Stimulated activated CD8-positive, alpha-beta memory T cell treated with anti-CD3 and anti-CD28 coated beads, Interleukin-4, amount 100 ng/mL, for 24 hours (primary cell): ENCODE results near the gene MOAP1.
"Not testable (repeated sequence)": the region's sequence is repeated elsewhere in the genome, so short reads cannot be mapped to it uniquely, and the experiment has no call there.

ENCODE experiments used
- DNase-seq: peaks from one replicate; pipeline ENCODE4 v3.0.0-alpha.2; 2020; ENCODE audit warnings: low read depth

MOAP1 gene, protein sequence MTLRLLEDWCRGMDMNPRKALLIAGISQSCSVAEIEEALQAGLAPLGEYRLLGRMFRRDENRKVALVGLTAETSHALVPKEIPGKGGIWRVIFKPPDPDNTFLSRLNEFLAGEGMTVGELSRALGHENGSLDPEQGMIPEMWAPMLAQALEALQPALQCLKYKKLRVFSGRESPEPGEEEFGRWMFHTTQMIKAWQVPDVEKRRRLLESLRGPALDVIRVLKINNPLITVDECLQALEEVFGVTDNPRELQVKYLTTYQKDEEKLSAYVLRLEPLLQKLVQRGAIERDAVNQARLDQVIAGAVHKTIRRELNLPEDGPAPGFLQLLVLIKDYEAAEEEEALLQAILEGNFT

DNA sequence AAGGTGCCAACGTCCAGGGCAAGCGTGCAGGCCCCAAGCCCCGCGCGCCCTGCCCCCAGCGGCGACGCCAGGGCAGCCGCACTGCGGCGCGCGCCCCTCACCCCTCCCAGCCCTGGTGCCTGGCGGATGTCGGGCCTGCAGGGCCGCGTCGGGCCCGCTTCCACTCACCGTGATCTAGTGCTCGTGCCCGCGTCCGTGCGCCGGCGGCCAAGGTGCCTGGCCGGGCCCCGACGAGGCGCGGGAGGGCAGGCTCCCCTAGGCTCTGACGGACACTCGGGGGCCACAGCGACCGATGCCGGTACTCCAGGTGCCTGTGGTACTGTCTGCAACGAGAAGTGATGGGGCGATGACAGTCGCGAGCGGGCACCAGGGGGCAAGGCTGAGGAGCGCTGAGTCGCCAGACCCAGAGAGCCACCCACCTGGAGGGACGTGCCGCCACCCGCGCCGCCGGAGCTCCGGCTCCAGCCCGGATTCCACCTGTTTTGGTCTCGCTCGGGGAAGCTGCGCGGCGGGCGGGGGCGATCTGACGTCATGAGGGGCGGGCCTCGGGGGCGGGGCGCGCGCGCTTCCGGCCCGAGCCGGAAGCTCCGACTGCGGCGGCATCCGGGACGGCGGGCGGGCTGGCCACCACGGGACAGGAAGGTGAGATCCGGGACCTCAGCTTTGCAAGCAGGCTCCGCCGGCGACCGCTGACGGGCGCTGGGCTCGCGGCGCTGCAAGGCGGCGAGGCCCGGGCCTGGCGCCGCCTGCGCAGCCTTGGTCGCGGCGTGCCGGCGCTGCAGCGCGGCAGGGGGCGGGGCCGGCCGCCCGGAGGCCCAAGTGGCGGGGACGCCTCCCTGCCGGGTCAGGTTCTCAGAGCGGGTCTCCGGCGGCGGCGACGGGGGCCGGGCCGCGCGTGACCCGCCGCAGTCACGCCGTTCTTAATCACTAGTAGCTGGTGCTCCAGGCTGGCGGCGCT, at the start of gene MOAP1, which contains the start of gene LYSET:
TSS of gene MOAP1 (minus strand) at position 507 of the 958 bp plus-strand sequence. CDS start 655 bp downstream, outside the sequence.
TSS of gene LYSET (plus strand) at position 927 of the 958 bp plus-strand sequence. CDS start 89 bp downstream, outside the sequence.
- DNase-seq, result peak; percentile 80

DNA sequence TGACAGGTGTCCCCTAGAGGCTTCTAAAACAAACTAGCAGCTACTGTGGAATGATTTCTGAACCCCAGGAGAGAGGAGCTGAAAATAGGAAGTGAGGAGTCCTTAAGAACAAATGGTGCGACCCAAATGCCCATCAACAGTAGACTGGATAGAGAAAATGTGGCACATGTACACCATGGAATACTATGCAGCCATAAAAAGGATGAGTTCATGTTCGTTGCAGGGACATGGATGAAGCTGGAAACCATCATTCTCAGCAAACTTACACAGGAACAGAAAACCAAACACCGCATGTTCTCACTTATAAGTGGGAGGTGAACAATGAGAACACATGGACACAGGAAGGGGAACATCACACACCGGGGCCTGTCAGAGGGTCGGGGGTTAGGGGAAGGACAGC, 48.4 kb upstream of the MOAP1 start:
- DNase-seq, result not testable (repeated sequence)

DNA sequence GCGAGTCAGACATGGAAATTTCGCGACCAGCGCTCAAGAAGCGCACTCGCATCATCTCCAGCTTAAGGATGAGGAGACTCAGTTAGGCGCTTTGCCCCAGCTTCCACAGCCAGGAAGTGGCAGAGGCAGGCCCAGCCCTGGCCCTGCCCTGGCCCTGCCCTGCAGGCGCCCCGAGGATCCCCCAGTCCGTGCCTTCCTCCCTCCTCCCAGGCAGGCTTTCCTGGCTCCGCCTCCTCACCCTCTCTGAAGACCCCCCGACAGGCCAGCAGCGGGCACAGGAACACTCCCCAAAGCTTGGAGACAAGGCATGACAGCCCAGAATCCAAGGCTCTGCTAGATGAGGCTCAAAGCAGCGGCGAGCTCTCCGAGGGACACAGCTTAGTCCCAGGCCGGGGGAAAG, 47.5 kb upstream of the MOAP1 start:
- no peak for DNase-seq

DNA sequence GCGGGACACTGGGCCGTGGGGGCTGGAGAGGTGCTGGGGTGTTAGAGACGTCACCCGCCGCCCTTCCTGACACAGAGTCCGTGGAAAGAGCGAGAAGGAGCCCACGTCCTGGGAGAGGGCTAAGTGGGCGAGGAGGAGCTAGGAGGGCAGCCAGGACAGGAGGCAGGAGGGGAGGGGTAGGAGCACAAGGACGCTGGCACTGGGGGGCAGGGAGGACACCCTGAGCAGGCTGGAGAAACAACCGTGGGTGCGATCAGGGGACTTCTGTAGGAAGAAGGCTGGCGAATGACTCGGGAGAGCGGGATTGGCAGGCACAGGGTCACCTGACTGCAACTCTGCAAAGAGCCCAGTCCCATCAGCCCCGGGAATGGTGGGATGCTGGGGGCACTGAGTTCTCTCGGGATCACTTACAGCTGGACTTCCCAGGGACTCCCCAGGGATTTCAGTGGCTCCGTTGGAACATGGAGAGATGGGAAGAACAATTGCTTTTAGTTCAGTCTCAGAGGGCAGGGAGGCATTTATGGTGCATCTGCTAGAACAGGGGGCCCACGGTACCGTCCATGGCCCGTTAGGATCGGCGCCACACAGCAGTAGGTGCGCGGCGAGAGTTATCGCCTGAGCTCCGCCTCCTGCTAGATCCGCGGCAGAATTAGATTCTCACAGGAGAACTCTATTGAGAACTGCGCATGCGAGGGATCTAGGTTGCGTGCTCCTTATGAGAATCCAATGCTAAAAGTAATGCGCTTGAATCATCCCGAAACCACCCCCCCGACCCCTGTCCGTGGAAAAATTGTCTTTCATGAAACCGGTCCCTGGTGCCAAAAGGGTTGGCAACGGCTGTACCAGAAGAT, 46.7 kb upstream of the MOAP1 start:
- DNase-seq, result no peak

DNA sequence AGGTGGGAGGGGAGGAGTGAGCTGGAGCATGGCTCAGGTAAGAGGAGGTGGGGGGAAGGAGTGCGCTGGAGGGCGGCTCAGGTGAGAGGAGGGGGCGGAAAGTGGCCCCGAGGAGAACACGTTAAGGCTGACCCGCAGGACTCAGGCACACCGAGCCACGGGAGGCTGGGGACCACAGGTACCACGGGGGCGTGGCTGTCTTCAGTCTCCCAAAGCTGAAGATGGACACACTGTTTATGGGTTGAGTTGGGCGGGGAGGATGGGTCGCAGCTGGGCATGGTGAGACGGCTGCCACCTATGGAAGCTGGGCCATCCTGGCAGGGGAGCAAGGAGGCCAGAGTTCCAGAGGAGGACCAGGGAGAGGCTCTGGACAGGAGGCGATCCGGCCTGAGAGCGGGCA, 45.8 kb upstream of the MOAP1 start:
- no peak for DNase-seq

DNA sequence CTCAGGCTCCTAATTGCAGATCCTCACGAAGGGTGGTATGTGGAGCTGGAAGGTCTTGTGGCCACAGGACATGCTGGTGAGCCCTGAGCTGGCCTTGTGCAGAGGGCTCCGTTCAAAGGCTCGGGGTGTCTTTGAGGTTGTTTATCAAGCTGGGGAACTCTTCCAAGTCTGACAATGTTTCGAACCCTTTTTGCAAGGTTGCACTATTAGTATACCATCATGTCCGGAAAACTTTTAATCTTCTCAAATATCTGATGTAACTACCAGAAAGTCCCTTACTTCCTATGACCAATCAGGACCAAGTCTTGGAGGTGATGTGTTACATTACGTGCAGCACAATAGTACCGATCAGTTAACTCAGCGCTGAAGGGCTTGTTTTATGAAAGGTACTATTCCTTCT, 43.9 kb upstream of the MOAP1 start:
- DNase-seq, result no peak

DNA sequence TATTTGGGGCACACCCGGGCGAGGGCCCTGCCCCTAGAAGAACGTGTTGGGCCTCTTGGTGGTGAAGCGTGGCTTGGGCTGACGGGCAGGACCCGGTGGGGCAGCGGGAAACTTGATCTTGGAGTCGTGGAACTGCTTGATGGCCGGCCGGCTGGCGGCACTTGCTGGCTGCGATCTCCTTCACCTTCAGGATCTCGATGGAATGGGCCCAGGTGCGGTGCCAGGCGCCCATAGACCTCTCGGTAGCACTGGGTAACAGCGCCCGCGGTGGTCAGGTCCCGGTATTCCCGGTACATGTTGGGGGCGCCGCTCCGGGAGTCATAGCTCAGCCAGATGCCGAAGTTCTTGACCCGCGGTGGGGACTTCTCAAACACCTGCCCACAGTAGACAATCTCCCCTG, 38.9 kb upstream of the MOAP1 start:
- DNase-seq, result no peak

DNA sequence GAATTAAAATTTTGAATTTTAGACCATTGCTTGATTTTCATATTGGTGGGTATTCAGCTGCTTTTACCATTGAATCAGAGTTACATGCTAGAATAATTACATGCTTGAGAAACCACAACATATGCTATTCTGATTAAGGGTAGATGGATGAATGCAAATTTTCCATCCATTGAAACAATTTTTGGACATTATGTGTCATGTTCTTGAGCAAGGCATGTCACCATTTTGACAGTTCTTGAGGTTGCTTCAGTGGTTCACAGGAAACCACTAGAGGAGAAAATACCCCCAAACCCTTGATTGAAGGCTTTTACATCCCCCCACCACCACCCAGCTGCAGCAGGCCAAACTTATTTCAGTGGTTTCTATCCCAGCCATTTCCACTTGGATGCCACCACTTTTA, 35.8 kb upstream of the MOAP1 start:
- DNase-seq, result no peak

DNA sequence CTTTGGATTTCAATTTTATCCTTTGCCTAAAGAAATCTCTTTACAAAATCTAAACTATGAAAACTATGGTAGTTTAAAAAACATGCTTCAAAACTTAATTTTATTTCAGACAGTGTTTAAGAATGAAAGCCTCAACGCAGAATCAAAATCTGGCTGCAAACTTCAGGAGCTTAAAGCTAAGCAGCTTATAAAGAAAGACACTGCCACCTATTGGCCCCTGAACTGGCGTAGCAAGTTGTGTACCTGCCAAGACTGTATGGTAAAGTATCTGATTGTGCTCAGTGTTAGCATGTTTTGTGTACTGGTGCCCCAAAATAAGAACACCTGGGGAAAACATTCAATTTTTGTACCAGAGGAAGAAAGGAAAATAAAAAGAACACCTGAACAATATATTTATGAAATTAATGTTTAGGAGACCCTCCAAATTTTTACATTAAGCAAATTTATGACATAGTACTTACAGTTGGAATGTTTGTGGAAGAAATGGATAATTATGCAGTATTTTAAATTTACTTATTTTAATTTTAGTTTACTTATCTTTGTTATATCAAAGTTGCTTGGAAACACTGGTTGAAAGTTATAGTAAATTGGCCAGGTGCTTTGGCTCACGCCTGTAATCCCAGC, 34.5 kb upstream of the MOAP1 start:
- DNase-seq, result no peak

DNA sequence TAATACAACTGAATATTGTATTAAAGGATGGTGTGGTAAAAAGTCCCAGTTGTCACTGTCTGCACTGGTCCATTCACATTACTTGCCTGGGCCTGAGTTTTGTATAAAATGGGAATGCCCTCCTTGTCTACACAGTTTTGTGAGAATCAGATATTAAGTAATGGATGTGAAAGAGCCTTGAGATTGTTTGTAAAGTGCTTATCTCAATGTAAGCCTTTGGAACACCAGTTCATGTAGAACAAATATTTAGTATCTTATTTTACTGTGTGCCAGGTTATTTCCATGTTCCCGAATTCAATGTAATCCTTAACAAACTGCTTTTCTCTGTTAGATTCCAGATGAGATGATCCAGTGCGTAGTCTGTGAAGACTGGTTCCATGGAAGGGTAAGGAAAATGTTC, 29.9 kb upstream of the MOAP1 start:
- no peak for DNase-seq

DNA sequence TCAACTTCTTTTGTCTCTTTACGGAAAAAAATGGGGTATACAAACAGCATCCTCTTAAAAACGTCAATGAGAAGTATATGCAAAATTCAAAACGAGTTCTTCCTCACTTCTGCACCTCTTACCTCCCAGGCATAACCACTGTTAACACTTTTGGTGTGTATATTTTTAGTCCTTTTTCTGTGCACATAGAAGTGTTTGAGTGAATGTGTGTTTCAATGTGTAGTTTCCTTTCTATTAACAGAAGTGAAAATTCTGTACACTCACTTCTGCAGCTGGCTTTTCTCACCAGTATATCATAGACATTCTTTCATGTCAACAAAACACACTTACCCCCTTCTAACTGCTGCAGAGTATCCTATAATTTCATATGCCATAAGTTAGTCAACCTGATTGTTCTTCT, 27.7 kb upstream of the MOAP1 start:
- no peak for DNase-seq

DNA sequence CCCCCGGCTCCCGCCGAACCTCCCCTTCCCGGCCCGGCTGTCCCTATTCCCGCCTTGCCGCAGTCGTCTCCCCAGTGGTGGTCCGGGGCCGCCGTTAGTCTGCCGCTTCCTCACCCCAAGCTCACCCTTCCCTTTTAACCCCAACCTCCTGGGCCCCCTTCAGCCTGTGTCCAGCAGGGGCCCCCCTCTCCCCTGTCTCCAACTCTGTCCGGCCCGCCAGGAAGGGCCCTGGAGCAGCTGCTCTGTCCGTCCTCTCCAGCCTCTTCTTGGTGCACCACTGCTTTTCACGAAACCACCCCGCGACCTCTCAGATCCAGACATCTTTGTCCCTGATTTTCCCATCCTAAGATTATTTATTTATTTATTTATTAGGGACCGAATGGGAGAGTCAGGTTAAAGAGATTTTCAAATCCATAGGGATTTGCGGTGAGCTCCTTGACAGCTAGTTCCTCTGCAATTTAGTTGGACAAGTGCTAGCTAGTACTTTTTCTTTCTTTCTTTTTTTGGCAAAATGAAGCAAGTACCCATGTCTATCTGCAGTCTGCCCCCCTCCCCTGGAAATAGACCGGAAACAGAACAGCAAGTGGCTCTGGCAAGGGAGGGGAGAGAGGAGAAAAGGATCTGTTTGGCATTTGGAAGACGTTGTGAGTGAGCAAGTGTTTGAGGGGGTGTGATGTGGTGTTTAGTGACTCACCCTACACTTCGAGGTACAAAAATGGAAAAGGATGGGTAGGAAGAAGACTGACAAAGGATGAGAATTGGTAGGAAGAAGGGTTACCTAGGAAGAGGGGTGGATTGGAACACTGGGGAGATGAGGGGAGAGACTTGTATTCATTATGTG, 23.0 kb upstream of the MOAP1 start:
- no peak for DNase-seq

DNA sequence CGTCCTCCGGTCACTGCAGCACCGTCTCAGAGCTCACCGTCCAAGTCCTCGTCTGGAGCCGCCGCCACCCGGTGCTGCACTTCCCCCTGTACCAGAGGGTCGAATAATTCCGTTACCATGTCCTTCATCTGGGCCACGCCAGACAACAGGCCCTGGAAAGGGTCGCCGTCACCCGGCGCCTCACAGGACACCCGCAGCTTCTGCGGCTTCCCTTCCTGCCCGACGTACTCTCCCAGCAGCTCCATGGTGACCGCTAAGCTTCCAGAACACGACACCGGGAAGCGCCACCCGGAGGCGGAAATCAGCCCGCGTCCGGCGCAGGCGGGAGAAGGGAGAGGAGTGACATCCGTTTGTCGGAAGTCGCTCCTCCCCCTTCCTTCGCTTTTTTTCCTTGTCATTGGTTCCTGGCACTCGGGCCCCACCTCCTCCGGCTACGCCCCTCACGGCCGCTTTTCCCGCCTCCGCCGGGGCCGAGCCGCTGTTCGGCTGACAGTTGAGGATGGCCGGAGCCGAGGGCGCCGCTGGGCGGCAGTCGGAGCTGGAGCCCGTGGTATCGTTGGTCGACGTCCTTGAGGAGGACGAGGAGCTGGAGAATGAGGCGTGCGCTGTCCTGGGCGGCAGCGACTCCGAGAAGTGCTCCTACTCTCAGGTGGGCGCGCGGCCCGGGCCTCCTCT, 22.2 kb upstream of the MOAP1 start, which contains the start of the genes GON7 and UBR7:
TSS of gene GON7 (minus strand) at position 273 of the 675 bp plus-strand sequence. CDS start at position 245, 28 bp downstream.
TSS of gene UBR7 (plus strand) at position 464 of the 675 bp plus-strand sequence. CDS start at position 500, 36 bp downstream.
- peak; percentile 82 for DNase-seq

DNA sequence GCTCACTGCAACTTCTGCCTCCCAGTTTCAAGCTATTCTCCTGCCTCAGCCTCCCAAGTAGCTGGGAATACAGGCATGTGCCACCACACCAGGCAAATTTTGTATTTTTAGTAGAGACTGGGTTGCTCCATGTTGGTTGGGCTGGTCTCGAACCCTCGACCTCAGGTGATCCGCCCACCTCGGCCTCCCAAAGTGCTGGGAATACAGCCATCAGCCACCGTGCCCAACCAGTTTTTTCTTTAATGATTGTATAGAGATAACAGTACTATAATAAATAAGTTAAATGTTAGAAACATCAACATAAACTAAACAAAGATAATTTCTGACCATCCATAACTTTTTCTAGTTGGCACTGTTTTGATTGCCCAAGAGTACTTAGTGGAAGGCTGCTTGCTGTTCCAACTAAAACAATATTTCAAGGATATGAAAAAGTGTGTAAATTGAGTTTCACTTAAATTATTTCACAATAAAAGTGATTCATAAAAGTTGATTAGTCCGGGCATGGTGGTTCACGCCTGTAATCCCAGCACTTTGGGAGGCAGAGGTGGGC, 16.5 kb upstream of the MOAP1 start:
- DNase-seq, result no peak

DNA sequence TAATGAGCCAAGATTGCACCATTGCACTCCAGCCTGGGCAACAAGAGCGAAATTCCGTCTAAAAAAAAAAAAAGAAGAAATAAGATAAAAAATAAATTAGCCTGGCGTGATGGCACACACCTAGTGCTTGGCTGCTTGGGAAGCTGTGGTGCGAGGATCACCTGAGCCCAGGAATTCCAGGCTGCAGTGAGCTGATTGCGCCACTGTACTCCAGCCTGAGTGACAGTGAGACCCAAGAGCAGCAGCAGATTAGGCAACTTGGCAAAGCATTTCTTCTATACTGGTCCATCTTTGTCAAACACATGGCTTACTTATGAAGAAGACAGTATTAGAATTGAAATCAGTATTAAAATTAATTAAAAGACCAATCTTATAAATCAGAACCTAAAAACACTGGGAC, 15.9 kb upstream of the MOAP1 start:
- no peak for DNase-seq

DNA sequence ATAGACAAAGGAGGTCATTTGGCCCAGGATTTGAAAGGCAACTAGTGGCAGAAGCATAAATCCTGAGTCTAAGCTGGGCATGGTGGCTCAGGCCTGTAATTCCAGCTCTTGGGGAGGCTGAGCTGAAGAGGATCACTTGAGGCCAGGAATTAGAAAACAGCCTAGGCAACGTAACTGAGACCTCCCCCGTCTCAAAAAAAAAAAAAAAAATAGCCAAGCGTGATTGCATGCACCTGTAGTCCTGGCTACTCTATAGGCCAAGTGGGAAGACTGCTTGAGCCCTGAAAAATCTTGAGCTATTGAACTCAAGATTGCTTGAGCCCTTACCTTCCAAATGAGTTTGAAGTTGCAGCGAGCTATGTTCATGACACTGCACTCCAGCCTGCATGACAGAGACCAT, 14.3 kb upstream of the MOAP1 start:
- no peak for DNase-seq

DNA sequence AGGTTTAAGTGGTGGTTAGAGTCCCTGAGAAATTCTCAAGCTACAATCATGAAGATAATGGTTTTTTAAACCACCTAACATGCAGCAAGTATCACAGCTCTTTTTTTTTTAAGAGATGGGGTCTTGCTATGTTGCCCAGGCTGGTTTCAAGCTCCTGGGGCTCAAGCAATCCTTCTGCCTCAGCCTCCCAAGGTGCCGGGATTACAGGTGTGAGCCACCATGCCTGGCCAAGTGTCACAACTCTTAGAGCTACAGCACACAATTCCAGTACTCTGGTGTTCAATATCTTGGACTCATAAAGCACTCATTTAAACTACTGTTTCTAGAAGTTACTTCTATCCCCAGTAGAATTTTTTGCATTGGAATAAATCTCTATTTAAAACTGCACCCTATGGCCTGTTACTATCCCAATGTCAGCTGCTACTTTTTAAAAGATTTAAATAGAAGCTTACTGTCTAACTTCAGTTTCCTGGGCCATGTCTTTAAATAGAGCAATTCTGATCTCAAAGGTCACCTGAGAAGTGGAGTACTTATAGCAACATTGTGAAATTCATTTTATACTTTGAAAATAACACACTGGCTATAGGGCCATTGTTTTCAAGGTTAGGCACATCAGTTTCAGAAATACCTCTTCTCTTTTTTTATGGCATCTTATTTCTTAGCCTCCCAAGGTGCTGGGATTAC, 10.8 kb upstream of the MOAP1 start:
- DNase-seq, result no peak

DNA sequence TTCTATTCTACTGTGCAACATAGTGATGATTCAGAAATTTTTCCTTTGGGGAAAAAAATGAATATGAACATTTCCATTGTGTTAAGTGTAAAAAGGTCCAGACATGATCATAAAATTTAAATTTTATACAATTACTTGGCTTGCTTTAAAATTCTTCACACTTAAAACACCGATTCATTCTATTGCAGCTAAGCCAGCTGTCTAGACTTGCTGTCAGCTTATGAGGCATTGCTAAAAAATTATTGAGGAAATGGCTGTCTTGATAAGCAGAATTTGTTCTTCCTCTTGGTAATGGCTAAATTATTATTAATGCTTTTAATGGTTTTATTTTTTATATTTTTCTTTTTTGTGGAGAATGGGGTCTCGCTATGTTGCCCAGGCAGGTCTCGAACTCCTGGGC, 2.3 kb upstream of the MOAP1 start:
- no peak for DNase-seq

DNA sequence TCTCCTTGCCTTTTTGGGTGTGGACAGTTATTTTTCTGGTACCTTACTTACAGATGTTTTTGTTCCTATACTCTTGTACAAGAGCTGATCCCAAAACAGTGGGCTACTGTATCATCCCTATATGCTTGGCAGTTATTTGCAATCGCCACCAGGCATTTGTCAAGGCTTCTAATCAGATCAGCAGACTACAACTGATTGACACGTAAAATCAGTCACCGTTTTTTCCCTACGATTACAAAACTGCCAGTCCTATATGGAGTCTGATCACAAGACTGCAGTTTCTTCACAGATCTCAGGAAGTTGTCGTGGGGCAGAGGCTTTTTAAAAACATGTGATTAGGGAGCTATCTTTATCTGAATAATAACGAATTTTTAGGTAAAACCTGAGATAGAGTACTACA, 1.8 kb upstream of the MOAP1 start:
- no peak for DNase-seq
